Measurements from ENCODE around the gene AMDHD2. TPM values are rescaled to one million over a fixed set of nuclear protein-coding genes. Genes with fewer than 3 reads are reported as not detected.
A peak's percentile ranks its signal among the peaks of the same experiment; 100 is the strongest.

Gene AMDHD2
- total and polyA plus RNA-seq, 5 donors from 2014 or later = 18.3 to 239 (median 18.8) TPM

GRCh38 chr16:2507665-2508064 lies 12.5 kb upstream of the AMDHD2 start:
- no peak overlapping the region for H3K27ac Mint-ChIP-seq
- no peak for DNase-seq
- H3K4me3 ChIP-seq (ENCODE audit: low read depth, low read length) = no peak overlapping the region

DNA sequence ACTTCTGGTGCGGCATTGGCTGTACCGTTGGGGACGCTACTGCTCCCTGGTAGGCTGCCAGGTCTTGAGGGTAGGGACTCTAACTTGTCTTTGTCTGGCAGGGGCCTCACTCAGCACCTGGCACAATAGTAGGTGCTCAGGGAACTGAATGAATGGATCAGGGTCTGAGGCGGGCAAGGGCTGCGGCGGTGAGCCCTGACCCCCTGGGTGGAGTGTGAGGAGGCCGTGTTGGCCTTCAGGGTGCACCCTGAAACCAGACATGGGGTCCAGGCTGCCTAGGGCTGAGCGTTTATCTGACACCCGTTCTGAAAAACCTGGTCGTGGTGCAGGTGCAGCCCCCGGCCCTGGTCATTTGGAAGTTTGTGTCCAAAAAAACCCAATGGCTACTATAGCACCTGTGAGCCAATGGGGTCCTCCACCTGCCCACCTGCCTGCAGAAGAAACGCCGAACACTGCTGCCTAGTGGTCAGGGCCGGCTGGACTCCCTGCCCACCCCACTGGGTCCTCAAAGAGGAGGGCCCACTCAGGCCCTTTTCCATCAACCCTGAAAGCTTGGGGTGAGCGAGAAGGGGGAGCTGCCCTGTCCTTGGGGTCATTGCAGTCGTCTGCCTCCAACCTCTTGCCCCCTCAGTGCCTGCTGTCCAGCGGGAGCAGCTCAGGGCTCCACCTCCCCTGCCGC lies 11.3 kb upstream of the AMDHD2 start:
- Mint-ChIP-seq H3K4me3 (no peak overlapping the region), H3K9me3 (no peaks in the 10 kb centered on the region), H3K4me1 (peaks cover 0 to 16% (median 1%) of the 10 kb centered on the region in 4 donors), H3K36me3 (no peaks in the 10 kb centered on the region), H3K27me3 (no peaks in the 10 kb centered on the region), H3K27ac (no peak overlapping the region)
- H3K4me3 ChIP-seq (ENCODE audit: low read depth, low read length) = no peak overlapping the region
- H3K36me3 ChIP-seq (ENCODE audit: control insufficient read depth, insufficient read depth, low read length) = no peaks in the 10 kb centered on the region
- peaks cover 8% of the 10 kb centered on the region for H3K4me1 ChIP-seq (ENCODE audit: control insufficient read depth, insufficient read depth, low read length, poor library complexity, severe bottlenecking)
- no peaks in the 10 kb centered on the region for H3K9me3 ChIP-seq (ENCODE audit: control insufficient read depth in 2 of 2, low read length in 2 of 2)
- no peak overlapping the region for H3K27ac ChIP-seq (ENCODE audit: insufficient read depth, low read length, poor library complexity, severe bottlenecking)
- no peaks in the 10 kb centered on the region for H3K27me3 ChIP-seq (ENCODE audit: control insufficient read depth, insufficient read depth, low read length)
- DNase-seq (no peak), ATAC-seq (ENCODE audit: low read depth in 2 of 2) (no peak)

More at GRCh38 chr16:2507665-2508064, 12.5 kb upstream of the AMDHD2 start:
- H3K9me3 Mint-ChIP-seq = no peaks in the 10 kb centered on the region
- no peak for ATAC-seq (ENCODE audit: low read depth in 2 of 2)
- H3K36me3 Mint-ChIP-seq = no peaks in the 10 kb centered on the region
- no peaks in the 10 kb centered on the region for H3K36me3 ChIP-seq (ENCODE audit: control insufficient read depth, insufficient read depth, low read length)
- no peaks in the 10 kb centered on the region for H3K9me3 ChIP-seq (ENCODE audit: control insufficient read depth in 2 of 2, low read length in 2 of 2)
- no peak overlapping the region for H3K27ac ChIP-seq (ENCODE audit: insufficient read depth, low read length, poor library complexity, severe bottlenecking)
- peaks cover 0 to 8% (median under 1%) of the 10 kb centered on the region in 4 donors for H3K4me1 Mint-ChIP-seq
- H3K27me3 ChIP-seq (ENCODE audit: control insufficient read depth, insufficient read depth, low read length) = no peaks in the 10 kb centered on the region
- peaks cover under 1% of the 10 kb centered on the region for H3K4me1 ChIP-seq (ENCODE audit: control insufficient read depth, insufficient read depth, low read length, poor library complexity, severe bottlenecking)
- H3K27me3 Mint-ChIP-seq = no peaks in the 10 kb centered on the region
- no peak overlapping the region for H3K4me3 Mint-ChIP-seq

DNA sequence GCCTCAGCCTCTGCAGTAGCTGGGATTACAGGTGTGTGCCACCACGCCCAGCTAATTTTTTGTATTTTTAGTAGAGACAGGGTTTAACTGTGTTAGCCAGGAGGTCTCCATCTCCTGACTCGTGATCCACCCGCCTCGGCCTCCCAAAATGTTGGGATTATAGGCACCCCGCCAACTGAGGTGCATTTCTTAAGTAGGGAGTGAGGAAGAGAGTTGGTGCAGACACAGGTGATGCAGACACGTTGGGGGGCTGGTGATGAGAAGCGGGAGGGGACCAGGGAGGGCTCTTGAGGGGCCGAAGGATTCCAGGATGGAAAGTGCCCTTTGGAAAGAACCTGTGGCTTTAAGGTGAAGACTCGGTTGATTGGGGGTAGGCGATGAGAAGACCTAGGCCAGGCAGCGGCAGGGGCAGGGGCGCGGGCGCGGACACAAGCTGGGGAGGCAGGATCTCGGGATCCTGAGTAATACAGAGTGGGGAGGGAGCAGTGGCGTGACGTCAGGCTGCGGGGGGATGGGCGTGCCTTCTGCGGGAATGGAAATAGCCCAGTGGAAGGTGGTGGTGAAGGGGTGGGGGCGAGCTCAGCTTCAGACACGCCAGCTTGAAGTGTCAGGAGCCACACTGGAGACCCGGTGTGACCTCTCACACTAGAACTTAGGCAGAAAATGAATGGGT lies 8.9 kb upstream of the AMDHD2 start:
- Histone ChIP-seq H3K9me3 (ENCODE audit: control insufficient read depth in 2 of 2, low read length in 2 of 2) (no peaks in the 10 kb centered on the region), H3K27me3 (ENCODE audit: control insufficient read depth, insufficient read depth, low read length) (no peaks in the 10 kb centered on the region), H3K4me3 (ENCODE audit: low read depth, low read length) (no peak overlapping the region), H3K36me3 (ENCODE audit: control insufficient read depth, insufficient read depth, low read length) (no peaks in the 10 kb centered on the region), H3K4me1 (ENCODE audit: control insufficient read depth, insufficient read depth, low read length, poor library complexity, severe bottlenecking) (peaks cover 26% of the 10 kb centered on the region), H3K27ac (ENCODE audit: insufficient read depth, low read length, poor library complexity, severe bottlenecking) (no peak overlapping the region)
- H3K27me3 Mint-ChIP-seq = peaks cover 11% of the 10 kb centered on the region
- H3K4me1 Mint-ChIP-seq = peaks cover 7 to 33% (median 14%) of the 10 kb centered on the region in 4 donors
- DNase-seq (no peak), ATAC-seq (ENCODE audit: low read depth in 2 of 2) (no peak)
- H3K9me3 Mint-ChIP-seq = no peaks in the 10 kb centered on the region
- peak overlapping the region in 2 of 4 donors; percentile 29 to 60 for H3K4me3 Mint-ChIP-seq
- H3K36me3 Mint-ChIP-seq = peaks cover 8% of the 10 kb centered on the region
- no peak overlapping the region for H3K27ac Mint-ChIP-seq

DNA sequence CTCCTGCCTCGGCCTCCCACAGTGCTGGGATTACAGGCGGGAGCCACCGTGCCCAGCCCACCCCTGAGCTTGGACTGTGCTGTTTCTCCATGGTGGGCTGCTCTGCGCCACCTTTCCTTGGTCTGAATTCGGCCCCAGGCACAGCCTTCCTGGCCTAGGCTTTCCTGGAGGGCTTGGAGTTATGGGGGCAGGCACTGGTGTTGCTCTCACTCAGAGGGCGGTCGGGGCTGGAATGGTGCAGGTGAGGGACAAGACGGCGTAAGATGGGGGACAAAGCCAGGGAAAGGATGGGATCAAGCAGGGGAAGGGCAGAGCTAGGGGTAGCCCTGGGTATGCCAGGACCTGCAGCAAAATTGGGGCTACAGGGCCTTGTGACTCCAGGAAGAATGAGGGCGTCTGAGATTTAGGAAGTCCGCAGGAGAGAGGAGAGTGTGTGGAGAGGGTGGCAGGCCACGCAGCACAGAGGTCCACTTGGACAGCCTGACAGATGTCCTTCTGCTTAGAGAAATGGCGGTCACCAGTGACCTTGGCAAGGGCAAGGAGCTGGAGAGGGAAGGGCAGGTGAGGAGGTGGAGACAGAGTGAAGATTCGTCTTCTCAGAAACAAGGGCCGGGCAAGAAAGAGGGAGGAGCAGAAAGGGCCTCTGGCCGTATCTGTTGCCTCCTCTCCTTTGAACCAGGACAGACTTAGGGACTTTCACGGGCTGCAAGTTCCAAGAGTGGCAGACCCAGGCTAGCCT lies 8.0 kb upstream of the AMDHD2 start:
- Histone ChIP-seq H3K4me3 (ENCODE audit: low read depth, low read length) (no peak overlapping the region), H3K9me3 (ENCODE audit: control insufficient read depth in 2 of 2, low read length in 2 of 2) (no peaks in the 10 kb centered on the region), H3K36me3 (ENCODE audit: control insufficient read depth, insufficient read depth, low read length) (no peaks in the 10 kb centered on the region), H3K4me1 (ENCODE audit: control insufficient read depth, insufficient read depth, low read length, poor library complexity, severe bottlenecking) (peaks cover 35% of the 10 kb centered on the region), H3K27me3 (ENCODE audit: control insufficient read depth, insufficient read depth, low read length) (no peaks in the 10 kb centered on the region), H3K27ac (ENCODE audit: insufficient read depth, low read length, poor library complexity, severe bottlenecking) (no peak overlapping the region)
- peaks cover 11% of the 10 kb centered on the region for H3K27me3 Mint-ChIP-seq
- ATAC-seq (ENCODE audit: low read depth in 2 of 2) (no peak), DNase-seq (no peak)
- H3K4me1 Mint-ChIP-seq = peaks cover 16 to 42% (median 22%) of the 10 kb centered on the region in 4 donors
- H3K4me3 Mint-ChIP-seq = peak overlapping the region; percentile 83 to 95 (median 92)
- H3K9me3 Mint-ChIP-seq = no peaks in the 10 kb centered on the region
- H3K27ac Mint-ChIP-seq = peak overlapping the region; percentile 51 to 93 (median 90)
- peaks cover 11% of the 10 kb centered on the region for H3K36me3 Mint-ChIP-seq

GRCh38 chr16:2512735-2513404 lies 7.3 kb upstream of the AMDHD2 start:
- H3K36me3 Mint-ChIP-seq = peaks cover 11% of the 10 kb centered on the region

GRCh38 chr16:2513405-2514332 lies 6.5 kb upstream of the AMDHD2 start, which contains the start of gene ATP6V0C:
ATP6V0C (plus strand) TSS chr16:2513952; CDS start chr16:2514104, 152 bp downstream.
- Mint-ChIP-seq H3K36me3 (peaks cover 11% of the 10 kb centered on the region), H3K27ac (peak within 1 kb of the TSS; percentile 95 to 99 (median 95)), H3K4me3 (peak within 1 kb of the TSS; percentile 91 to 96 (median 96)), H3K9me3 (no peaks in the 10 kb centered on the region), H3K27me3 (peaks cover 11% of the 10 kb centered on the region), H3K4me1 (peaks cover 19 to 56% (median 31%) of the 10 kb centered on the region in 4 donors)
- Histone ChIP-seq H3K4me3 (ENCODE audit: low read depth, low read length) (peak within 1 kb of the TSS; percentile 83), H3K27ac (ENCODE audit: insufficient read depth, low read length, poor library complexity, severe bottlenecking) (peak within 1 kb of the TSS; percentile 97), H3K9me3 (ENCODE audit: control insufficient read depth in 2 of 2, low read length in 2 of 2) (no peaks in the 10 kb centered on the region), H3K27me3 (ENCODE audit: control insufficient read depth, insufficient read depth, low read length) (no peaks in the 10 kb centered on the region), H3K4me1 (ENCODE audit: control insufficient read depth, insufficient read depth, low read length, poor library complexity, severe bottlenecking) (peaks cover 45% of the 10 kb centered on the region), H3K36me3 (ENCODE audit: control insufficient read depth, insufficient read depth, low read length) (no peaks in the 10 kb centered on the region)
- ATAC-seq (ENCODE audit: low read depth in 2 of 2) (peak; percentile 89 to 90), DNase-seq (peak; percentile 88 to 95 (median 93))

More at GRCh38 chr16:2512735-2513404, 7.3 kb upstream of the AMDHD2 start:
- no peak overlapping the region for H3K4me3 ChIP-seq (ENCODE audit: low read depth, low read length)
- no peaks in the 10 kb centered on the region for H3K27me3 ChIP-seq (ENCODE audit: control insufficient read depth, insufficient read depth, low read length)
- Mint-ChIP-seq H3K27me3 (peaks cover 11% of the 10 kb centered on the region), H3K9me3 (no peaks in the 10 kb centered on the region), H3K4me1 (peaks cover 19 to 49% (median 28%) of the 10 kb centered on the region in 4 donors), H3K4me3 (peak overlapping the region; percentile 83 to 95 (median 92)), H3K27ac (peak overlapping the region; percentile 90 to 99 (median 93))
- DNase-seq (peak in 1 of 3 donors; percentile 22), ATAC-seq (ENCODE audit: low read depth in 2 of 2) (no peak)
- no peaks in the 10 kb centered on the region for H3K9me3 ChIP-seq (ENCODE audit: control insufficient read depth in 2 of 2, low read length in 2 of 2)
- H3K4me1 ChIP-seq (ENCODE audit: control insufficient read depth, insufficient read depth, low read length, poor library complexity, severe bottlenecking) = peaks cover 39% of the 10 kb centered on the region
- peak overlapping the region; percentile 97 for H3K27ac ChIP-seq (ENCODE audit: insufficient read depth, low read length, poor library complexity, severe bottlenecking)
- no peaks in the 10 kb centered on the region for H3K36me3 ChIP-seq (ENCODE audit: control insufficient read depth, insufficient read depth, low read length)
